OCI-M2 (cell line): Measurements from ENCODE around the gene SEMA6B.

Experiments
- DNase-seq: peaks from one replicate; lab custom pipeline; 2025; ENCODE audit not compliant: unreplicated experiment; lab: John Stamatoyannopoulos, UW

SEMA6B gene

GRCh38 chr19:4588291-4588761 lies 28.8 kb upstream of the SEMA6B start:
- DNase-seq, result no peak

- DNase-seq, result no peak
These were observed 28.0 kb upstream of the SEMA6B start for GRCh38 chr19:4587527-4587926.

- no peak for DNase-seq
These were observed 27.2 kb upstream of the SEMA6B start for GRCh38 chr19:4586691-4587090.

DNA sequence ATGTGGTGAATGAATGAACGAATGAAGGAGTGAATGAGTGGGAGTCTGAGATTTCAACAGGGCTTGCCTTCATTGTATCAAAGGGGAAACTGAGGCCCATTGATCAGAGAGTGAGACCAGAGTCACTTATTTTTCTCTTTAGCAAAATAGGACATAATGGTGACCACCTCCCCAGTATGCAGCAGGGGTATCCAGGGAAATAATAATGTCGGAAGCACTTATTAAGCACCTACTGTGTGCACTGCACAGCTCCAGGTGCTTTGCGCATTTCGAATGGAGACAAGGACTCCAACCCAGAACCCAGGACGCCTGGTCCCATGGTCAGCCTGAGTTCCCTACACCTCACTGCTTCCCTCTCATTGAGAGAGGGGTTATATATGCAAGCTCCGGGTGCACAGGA lies 26.8 kb upstream of the SEMA6B start:
- DNase-seq, result no peak

GRCh38 chr19:4585556-4585955 lies 26.1 kb upstream of the SEMA6B start:
- no peak for DNase-seq

- no peak for DNase-seq
These were observed 25.4 kb upstream of the SEMA6B start for GRCh38 chr19:4584670-4585460.

DNA sequence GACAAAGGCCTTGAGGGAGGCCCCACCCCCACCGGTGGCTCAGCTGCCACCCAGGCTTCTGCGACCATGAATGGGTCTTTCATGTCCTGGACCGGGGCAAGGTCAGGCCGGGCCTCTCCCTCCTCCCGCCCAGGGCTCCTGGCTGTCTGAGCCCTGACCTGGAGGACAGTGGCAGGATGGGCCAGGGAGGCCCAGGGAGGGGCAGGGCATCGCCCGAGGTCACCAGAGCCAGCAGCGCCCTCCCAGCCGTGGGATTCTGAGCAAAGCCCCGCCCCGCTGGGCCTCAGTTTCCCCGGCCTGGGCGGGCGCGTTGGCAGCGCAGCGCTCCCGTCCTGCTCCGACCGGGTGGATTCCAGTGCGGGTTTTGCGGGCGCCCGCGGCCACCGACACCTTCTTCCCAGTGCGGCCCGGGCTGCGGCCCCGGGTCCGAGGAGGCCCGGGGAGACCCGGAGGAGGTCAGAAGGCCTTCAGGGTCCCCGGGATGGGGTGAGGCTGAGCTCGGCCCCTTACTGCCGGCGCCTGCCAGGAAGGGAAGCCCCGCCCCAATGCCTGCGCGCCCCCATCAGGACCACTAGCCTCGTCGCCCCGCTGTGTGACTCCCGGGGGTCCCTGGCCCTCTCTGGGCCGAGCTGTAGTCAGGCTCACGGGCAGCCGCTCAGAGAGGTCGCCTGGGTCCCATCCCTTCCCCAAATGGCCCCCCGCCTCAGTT lies 24.6 kb upstream of the SEMA6B start:
- no peak for DNase-seq

DNA sequence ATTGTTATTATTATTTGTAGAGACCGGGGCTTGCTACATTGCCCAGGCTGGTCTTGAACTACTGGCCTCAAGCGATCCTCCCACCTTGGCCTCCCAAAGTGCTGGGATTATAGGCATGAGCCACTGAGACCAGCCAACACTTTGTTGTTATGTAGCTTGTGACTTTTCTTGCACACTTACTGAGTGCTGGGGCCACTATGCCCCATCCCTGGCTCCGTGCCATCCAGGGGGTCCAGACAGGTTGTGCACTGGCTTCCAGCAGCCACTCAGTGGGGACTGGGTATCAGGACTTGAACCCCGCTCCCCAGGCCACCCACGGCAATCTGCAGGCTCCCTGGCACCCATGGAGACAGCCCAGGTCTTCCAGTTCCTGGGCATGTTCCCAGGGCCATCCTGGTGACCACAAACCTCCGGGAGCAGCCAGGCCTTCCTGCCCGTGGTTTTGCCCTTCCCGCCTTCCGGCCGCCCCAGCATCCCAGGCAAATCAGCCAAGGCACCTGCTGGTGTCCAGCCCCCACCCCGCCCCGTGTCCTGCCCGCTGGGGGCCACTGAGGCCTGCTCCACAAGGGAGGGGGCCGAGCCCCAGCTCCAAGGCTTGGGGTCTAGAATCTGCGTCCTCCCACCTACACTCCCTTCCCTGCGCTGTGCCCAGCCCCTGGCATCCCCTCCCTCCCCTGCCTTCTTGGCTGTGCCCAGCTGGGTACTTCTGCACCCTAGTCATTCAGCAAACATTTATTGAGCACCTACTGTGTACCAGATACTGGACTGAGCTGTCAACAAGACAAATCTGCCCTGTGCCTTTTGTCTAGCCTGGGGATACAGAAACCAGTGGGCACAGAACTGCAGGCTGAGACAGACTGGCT lies 23.7 kb upstream of the SEMA6B start:
- no peak for DNase-seq

DNA sequence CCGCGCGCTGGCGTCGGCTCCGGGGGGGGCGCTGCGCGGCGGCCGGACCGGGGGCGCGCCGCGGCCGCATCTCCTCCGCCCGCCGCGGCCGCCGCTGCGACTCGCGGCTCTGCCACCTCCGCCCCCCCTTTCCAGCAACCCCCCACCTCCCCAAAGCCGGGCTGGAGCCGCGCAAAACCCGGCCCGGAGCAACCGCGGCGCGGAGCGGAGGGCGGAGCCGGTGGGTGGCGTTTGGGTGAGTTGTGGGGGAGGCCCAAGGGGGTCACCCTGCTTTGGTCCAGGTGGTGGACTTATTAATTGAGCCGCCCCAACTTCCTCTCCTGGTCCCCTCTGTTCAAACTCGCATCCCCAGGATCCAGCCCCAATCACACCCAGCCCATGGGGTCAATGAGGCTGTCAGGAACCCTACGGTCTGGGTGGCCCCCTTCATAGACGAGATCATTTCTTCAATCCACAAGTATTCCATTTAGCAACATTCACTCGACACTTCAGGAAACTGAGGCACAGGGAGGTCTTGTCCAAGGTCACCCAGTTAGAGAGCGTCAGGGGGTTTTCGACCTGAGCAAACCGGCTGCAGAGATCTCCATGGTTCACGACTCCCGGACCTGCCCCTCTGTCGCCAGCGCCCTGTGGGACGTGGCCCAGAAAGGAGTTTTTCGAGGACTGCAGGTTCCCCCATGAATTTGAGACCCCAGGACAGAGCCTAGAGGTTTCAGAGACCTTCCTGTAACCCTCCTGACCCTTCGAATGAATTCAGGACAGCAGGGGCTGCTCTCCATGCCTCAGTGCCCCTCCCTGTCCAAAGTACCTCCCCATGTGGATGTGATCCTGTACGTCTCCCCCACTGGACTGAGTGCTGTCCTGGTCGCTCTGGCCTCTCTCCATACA lies 22.4 kb upstream of the SEMA6B start:
- DNase-seq, result no peak

- DNase-seq, result no peak
These were observed 21.6 kb upstream of the SEMA6B start for GRCh38 chr19:4580961-4581665.

DNA sequence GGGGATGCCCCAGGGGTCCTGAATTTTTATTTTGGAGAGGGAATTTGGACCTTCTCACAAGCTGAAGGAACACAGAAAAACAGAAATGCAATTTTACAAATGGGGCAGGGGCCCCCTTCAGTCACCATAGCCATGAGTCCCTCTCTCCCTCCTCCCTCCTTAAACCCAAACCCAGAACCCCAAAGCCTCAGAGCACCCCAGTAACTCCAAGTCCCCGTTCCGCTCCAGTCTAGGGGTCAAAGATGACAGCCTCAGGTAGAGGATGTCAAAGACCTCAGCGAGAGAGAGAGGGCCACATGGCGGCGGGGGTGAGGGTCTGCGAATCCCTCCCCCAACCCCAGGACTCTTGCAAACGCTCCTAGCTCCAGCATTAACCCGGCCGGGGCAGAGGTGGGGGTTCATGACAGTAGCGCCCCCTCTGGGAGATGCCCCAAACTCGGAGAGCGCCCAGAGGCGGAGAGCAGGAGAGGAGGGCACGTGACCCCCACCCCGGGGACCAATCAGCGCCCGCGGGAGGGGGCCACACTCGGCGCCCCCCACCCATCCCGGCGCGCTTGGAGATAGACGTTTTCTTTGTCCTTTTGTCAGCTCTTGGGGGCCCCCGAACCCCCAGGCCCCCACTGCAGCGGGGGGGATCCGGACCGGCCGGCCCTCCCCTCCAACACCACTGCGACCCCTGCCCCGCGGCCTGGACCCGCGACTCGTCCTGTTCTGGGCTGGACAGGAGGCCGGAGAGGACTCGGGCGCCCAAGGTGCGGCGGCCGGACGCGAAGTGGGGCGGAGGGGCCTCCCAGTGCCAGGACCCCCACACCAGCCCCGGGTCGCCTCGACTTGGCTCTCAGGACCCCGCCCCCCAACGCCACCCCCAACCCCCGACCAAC lies 20.8 kb upstream of the SEMA6B start:
- no peak for DNase-seq

DNA sequence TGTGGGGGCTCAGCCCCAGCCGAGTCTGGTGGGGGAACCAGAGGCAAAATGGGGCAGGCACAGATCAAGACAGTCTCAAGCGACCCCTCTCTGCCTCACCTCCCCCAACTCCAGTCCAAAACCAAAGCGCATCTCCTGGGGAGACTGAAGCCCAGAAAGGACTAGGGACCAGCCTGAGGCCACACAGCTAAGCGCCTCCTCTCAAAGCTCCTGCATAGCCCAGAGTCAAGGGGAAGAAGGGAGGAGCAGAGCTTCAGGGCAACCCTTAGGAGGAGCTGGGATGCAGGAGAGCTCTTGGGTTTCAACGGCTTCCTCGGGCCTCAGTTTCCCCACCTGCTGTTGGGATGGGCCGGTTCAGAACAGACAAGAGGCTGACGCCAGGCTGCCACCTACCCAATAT lies 19.9 kb upstream of the SEMA6B start:
- DNase-seq, result no peak

GRCh38 chr19:4578552-4579248 lies 19.2 kb upstream of the SEMA6B start:
- DNase-seq, result no peak

DNA sequence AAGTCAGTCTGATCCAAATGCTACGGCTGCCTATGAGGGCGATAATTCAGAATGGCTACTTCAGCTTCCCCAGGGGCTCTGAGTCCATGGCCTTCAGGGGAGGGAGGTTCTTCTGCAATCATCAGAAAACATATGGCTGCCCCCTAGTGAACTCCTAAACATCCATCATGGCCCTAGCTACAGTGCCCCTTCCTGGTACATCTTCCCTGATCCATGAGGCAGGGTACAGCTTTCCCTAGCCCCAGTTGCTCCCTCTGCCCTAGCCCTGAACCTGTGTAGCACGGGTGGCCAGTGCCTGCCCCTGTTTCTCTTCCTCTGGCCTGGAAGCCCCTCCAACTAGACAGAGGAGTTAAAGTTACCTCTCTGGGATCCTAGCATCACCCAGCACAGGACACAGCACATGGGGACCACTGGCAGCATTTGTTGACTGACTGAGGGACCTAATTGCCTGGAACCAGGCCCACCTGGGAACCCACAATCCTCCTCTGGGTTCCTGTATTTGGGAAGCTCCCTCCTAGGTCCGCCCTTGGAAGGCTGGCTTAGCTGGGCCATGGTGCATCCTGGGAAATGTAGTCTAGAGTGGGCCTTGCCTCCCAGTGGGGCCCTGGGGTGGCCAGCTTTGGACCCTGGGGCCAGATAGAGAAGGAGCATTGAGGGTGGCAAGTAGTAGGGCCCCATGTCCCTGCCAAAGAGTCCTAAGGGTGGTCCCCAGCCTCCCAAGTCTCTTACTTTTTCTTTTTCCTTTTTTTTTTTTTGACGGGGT lies 17.7 kb upstream of the SEMA6B start:
- no peak for DNase-seq

- no peak for DNase-seq
These were observed 16.8 kb upstream of the SEMA6B start for GRCh38 chr19:4576016-4576933.

DNA sequence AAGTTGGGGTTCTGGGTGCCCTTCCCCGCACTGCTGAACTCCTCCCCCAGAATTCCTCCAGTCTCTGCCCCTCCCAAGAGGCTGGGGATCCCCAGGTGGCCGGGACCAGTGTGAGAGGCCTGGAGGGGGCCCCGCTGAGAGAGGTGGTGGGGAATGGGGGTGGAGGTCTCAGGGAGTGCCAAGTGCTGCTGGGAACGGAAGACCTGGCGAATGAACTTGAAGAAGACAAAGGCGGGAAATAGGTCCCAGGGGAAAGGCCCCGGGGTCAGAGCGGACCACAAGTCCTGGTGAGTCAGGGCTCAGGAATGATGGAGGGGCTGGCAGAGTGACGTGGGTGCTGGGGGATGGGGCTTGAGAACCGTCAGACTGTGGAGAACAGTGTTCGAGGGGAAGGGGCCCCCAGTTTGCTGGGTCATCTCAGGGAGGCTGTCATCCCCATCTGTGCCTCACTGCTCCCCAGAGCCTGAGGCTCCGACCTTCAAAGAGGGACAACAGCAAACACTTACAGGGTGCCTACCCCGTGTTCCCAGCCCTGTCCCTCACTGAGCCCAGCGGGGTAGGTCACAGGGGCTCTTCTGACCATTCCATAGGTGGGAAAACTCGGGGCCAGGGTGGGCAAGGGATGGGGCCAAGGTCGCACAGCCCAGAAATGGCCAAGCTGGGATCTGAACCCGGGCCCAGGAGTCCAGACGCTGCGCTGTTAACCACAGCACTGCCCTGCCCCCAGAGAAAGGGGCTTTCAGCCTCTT lies 16.0 kb upstream of the SEMA6B start:
- DNase-seq, result no peak
